ENCODE measurements around the gene PRDM10.

The PRDM10 gene

GRCh38 chr11:129950101-129951091 lies 52.2 kb downstream of the PRDM10 start:
- Histone ChIP-seq H3K36me3 (ENCODE audit: insufficient read depth, low read length) (peaks cover 11% of the 10 kb centered on the region), H3K4me2 (ENCODE audit: insufficient read depth, low read length) (no peak overlapping the region), H3K27ac (ENCODE audit: low read length) (no peak overlapping the region), H2AFZ (ENCODE audit: low read depth, low read length) (no peak overlapping the region), H4K20me1 (ENCODE audit: insufficient read depth, low read length) (no peaks in the 10 kb centered on the region), H3K4me3 (ENCODE audit: low read depth in 1 of 2, low read length in 2 of 2) (no peak overlapping the region), H3K9ac (ENCODE audit: low read depth, low read length) (no peak overlapping the region), H3K4me1 (ENCODE audit: insufficient read depth, low read length) (no peaks in the 10 kb centered on the region), H3K27me3 (ENCODE audit: insufficient read depth, low read length, poor library complexity) (no peaks in the 10 kb centered on the region), H3K9me3 (ENCODE audit: insufficient read depth, low read length, severe bottlenecking) (no peaks in the 10 kb centered on the region), H3K79me2 (ENCODE audit: insufficient read depth, low read length) (no peaks in the 10 kb centered on the region)
- DNase-seq = no peak
- ATAC-seq (ENCODE audit: insufficient read depth, low read depth) = no peak
- TF ChIP-seq CTCF (IDR thresholded peaks at IDR 0.05; ENCODE audit: borderline replicate concordance, extremely low read depth, low read length, poor library complexity, severe bottlenecking) = no peak
- TF ChIP-seq EZH2 (IDR thresholded peaks at IDR 0.05; ENCODE audit: borderline replicate concordance, low read depth, low read length, severe bottlenecking) = no peak

- Histone ChIP-seq H3K36me3 (ENCODE audit: insufficient read depth, low read length) (peaks cover 9% of the 10 kb centered on the region), H2AFZ (ENCODE audit: low read depth, low read length) (no peak overlapping the region), H3K9ac (ENCODE audit: low read depth, low read length) (no peak overlapping the region), H3K79me2 (ENCODE audit: insufficient read depth, low read length) (no peaks in the 10 kb centered on the region), H4K20me1 (ENCODE audit: insufficient read depth, low read length) (no peaks in the 10 kb centered on the region), H3K9me3 (ENCODE audit: insufficient read depth, low read length, severe bottlenecking) (no peaks in the 10 kb centered on the region), H3K27me3 (ENCODE audit: insufficient read depth, low read length, poor library complexity) (no peaks in the 10 kb centered on the region), H3K27ac (ENCODE audit: low read length) (no peak overlapping the region), H3K4me3 (ENCODE audit: low read depth in 1 of 2, low read length in 2 of 2) (no peak overlapping the region), H3K4me1 (ENCODE audit: insufficient read depth, low read length) (no peaks in the 10 kb centered on the region), H3K4me2 (ENCODE audit: insufficient read depth, low read length) (no peak overlapping the region)
- no peak for DNase-seq
- no peak for ATAC-seq (ENCODE audit: insufficient read depth, low read depth)
- TF ChIP-seq EZH2 (IDR thresholded peaks at IDR 0.05; ENCODE audit: borderline replicate concordance, low read depth, low read length, severe bottlenecking) (no peak), CTCF (IDR thresholded peaks at IDR 0.05; ENCODE audit: borderline replicate concordance, extremely low read depth, low read length, poor library complexity, severe bottlenecking) (no peak)
Observed at GRCh38 chr11:129948926-129949466, 53.6 kb downstream of the PRDM10 start.

DNA sequence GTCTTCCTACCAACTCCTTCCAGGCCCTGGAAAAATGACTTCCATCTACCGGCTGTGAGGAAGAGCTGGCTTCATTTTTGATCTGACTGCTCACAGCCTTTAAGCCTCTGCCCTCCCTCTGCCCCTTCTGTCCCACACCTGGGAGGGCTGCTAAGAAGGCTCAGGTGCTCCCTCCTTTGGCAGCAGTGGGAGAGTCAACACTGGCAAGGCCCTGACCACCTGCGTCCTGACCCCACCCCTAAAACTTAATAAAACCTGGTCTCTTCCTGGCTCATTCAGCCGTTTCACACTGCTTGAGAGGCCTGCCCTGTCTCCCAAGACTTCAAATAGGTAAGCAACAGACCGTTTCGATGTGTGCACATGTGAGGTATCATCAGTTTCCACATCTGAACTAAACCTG lies 55.2 kb downstream of the PRDM10 start:
- DNase-seq (no peak), ATAC-seq (ENCODE audit: insufficient read depth, low read depth) (no peak)
- Histone ChIP-seq H3K9ac (ENCODE audit: low read depth, low read length) (no peak overlapping the region), H3K27me3 (ENCODE audit: insufficient read depth, low read length, poor library complexity) (no peaks in the 10 kb centered on the region), H3K4me1 (ENCODE audit: insufficient read depth, low read length) (no peaks in the 10 kb centered on the region), H2AFZ (ENCODE audit: low read depth, low read length) (no peak overlapping the region), H4K20me1 (ENCODE audit: insufficient read depth, low read length) (no peaks in the 10 kb centered on the region), H3K4me2 (ENCODE audit: insufficient read depth, low read length) (no peak overlapping the region), H3K27ac (ENCODE audit: low read length) (no peak overlapping the region), H3K36me3 (ENCODE audit: insufficient read depth, low read length) (peaks cover 9% of the 10 kb centered on the region), H3K4me3 (ENCODE audit: low read depth in 1 of 2, low read length in 2 of 2) (no peak overlapping the region), H3K9me3 (ENCODE audit: insufficient read depth, low read length, severe bottlenecking) (no peaks in the 10 kb centered on the region), H3K79me2 (ENCODE audit: insufficient read depth, low read length) (no peaks in the 10 kb centered on the region)
- no peak for TF ChIP-seq EZH2 (IDR thresholded peaks at IDR 0.05; ENCODE audit: borderline replicate concordance, low read depth, low read length, severe bottlenecking)
- TF ChIP-seq CTCF (IDR thresholded peaks at IDR 0.05; ENCODE audit: borderline replicate concordance, extremely low read depth, low read length, poor library complexity, severe bottlenecking) = no peak
